ENCODE measurements around the gene ZNF329. TPM values are rescaled to one million over a fixed set of nuclear protein-coding genes. Genes with fewer than 3 reads are reported as not detected.

Gene ZNF329
- total and polyA plus RNA-seq, 9 of the 15 experiments (the other 6 are each of a cell fraction or from before 2014, with no cell fraction given): 0.21 to 3.6 (median 2.2) TPM

DNA sequence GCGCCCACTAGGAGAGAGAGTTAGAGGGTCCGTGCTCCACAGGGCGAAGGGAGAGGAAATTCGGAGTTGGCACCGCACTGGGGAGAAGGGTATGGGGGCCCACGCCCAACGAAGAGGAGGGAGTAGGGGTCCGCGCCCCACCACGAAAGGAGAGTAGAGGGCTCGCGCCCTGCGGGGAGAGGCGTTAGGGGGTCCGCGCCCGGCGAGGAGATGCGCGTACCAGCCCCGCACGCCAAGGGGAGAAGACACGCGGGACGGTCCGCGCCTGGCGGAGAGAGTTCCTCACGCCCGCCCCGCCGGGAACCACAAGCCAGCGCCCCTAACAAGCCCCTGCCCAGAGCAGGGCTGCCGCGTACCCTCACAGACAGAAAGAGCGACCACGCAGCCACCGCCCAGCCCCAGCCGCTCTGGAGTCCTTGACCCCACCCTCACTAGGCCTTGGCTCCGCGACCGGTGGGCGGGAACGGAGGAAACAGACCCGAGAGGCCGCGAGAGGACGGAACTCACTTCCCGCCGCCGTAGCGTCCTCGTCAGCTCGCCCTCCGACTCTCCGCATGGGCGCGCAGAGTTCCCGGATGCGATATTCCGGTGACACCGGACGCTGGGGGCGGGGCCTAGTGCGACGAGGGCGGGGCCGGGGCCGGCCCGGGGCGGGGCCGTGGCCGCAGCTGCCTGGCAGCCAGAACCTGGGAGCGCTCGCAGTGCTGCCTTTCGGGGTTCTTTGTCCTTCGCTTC, 32.6 kb downstream of the ZNF329 start (continued):
- TF ChIP-seq MLX (CRISPR knock-in tag; conservative IDR thresholded peaks at IDR 0.05): no peak
- no peak for TF ChIP-seq DDX20 (tag; IDR thresholded peaks at IDR 0.05; ENCODE audit: low read depth)
- TF ChIP-seq MXI1 (IDR thresholded peaks at IDR 0.05; ENCODE audit: low read depth, low read length): no peak
- TF ChIP-seq CBX1 (IDR thresholded peaks at IDR 0.05; ENCODE audit: low read depth): no peak
- TF ChIP-seq FIP1L1 (IDR thresholded peaks at IDR 0.05; ENCODE audit: low read depth, low read length, poor library complexity, severe bottlenecking): no peak
- TF ChIP-seq RBFOX2 (IDR thresholded peaks at IDR 0.05; ENCODE audit: low read depth, low read length): no peak
- no peak for TF ChIP-seq ZBTB40 (IDR thresholded peaks at IDR 0.05)
- TF ChIP-seq ZBTB40 (CRISPR knock-in tag; IDR thresholded peaks at IDR 0.05): no peak

All from K562 (cell line).